Activated T-helper 2 cell treated with anti-CD3 and anti-CD28 coated beads, Interferon-gamma antibody, Interleukin-2, Interleukin-4, amounts not matched to agents 10 μg/mL and 5 μg/mL and 100 μg/mL, durations not matched to agents 14 hours and 24 hours and 36 hours (primary cell): ENCODE results near the gene GSG1L. TPM values are rescaled to one million over a fixed set of nuclear protein-coding genes. Genes with fewer than 3 reads are reported as not detected.

Experiments used
- DNase-seq: peaks from one replicate; pipeline ENCODE4 v3.0.0; 2021; ENCODE audit warnings: low spot score
- H3K27ac Mint-ChIP-seq: one replicate; pipeline ENCODE4 v1.8.0; 2021; ENCODE audit warnings: mixed read lengths
- H3K27me3 Mint-ChIP-seq: one replicate; pipeline ENCODE4 v1.8.0; 2021; ENCODE audit warnings: low read depth, mixed read lengths
- H3K36me3 Mint-ChIP-seq: one replicate; pipeline ENCODE4 v1.8.0; 2021; ENCODE audit warnings: low read depth, mixed read lengths
- H3K4me1 Mint-ChIP-seq: one replicate; pipeline ENCODE4 v1.8.0; 2021; ENCODE audit warnings: low read depth, mixed read lengths
- H3K4me3 Mint-ChIP-seq: one replicate; pipeline ENCODE4 v1.8.0; 2021; ENCODE audit warnings: low read depth, mild to moderate bottlenecking, moderate library complexity, mixed read lengths
- H3K9me3 Mint-ChIP-seq: one replicate; pipeline ENCODE4 v1.8.0; 2021; ENCODE audit warnings: mixed read lengths
- intact Hi-C: fragments of 100-400 bp; cut with micrococcal nuclease; formaldehyde crosslinking; loops from one replicate; pipeline ENCODE4 v1.15.1; 2023
- total RNA-seq: library from RNA; stranded (reverse); gene quantifications from 2 replicates; pipeline ENCODE4 v1.2.3, GENCODE V29; 2022

GSG1L gene
- total RNA-seq: not detected in 2 replicates

DNA sequence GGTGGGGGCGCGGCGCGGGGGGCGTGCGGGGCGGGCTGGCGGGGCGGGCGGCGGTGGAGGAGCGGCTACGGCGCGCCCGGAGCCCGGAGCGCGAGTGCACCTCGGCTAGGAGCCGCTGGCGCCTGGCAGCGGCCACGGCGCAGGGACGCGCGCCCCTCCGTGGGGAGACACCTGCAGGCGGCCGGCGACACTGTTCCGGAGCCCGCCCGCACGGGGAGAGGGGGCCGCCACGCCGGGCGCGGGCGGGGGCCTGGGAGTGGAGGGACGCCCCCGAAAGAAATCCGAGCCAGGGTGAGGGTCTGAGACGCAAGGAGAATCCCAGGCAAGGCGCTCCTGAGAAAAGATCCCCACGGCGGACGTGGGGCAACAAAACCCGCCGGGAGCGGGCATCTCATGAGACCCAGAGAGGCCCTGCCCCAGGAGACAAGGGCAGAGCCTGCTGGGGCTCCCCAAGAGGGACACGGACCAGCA, at the start of gene GSG1L:
Gene GSG1L (minus strand): TSS at position 124 of the 471 bp plus-strand sequence. CDS start 290 bp downstream, outside the sequence.
- intact Hi-C loops: no loop called here
- Mint-ChIP-seq H3K4me3 (no peak within 1 kb of the TSS), H3K4me1 (peaks cover 8% of the 10 kb centered on the region), H3K27me3 (peaks cover 48% of the 10 kb centered on the region), H3K36me3 (no peaks in the 10 kb centered on the region), H3K27ac (no peak within 1 kb of the TSS), H3K9me3 (no peaks in the 10 kb centered on the region)
- no peak for DNase-seq

DNA sequence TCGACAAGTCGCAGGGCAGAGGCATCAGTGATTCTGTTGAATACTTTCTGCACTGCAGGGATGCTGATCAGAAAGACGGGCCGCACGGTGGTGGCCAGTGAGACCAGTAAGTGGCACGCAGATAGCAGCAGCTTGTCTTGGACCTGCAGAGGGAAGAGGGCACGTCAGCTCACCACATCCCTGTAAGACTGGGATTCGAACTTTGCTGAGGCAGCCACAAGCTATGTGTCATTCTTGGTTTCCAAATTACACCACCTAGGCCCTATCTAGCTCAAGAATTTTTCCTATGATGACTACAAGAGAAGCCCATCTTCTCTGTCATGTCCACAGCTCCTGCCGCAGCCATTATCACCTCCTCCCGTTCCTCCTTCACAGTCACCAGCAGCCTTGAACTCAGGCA, 49.4 kb upstream of the GSG1L start:
- no peaks in the 10 kb centered on the region for H3K27me3 Mint-ChIP-seq
- H3K36me3 Mint-ChIP-seq: peaks cover 81% of the 10 kb centered on the region
- intact Hi-C loops: no loop called here
- H3K27ac Mint-ChIP-seq: peak overlapping the region; percentile 80
- DNase-seq: no peak
- H3K4me1 Mint-ChIP-seq: peaks cover 15% of the 10 kb centered on the region
- no peaks in the 10 kb centered on the region for H3K9me3 Mint-ChIP-seq
- no peak overlapping the region for H3K4me3 Mint-ChIP-seq

DNA sequence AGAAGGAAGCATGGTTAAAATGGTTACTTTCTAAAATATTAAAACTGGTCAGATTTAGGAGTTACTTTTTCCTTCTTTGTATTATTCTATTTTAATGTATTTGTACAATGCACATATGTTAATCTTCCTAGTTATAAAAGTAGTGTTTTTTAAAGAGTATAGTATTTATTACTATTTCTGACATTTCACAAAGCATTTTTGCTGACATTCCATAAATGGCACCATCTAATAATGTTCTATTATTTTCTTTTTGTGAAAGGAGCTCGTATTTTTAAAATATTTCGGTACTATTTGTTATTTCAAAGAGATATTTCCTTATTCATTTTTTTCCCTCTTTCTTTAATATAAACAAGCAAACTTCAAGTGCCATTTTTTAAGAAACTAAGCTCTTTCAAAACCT, 47.5 kb upstream of the GSG1L start:
- peaks cover 82% of the 10 kb centered on the region for H3K36me3 Mint-ChIP-seq
- no peaks in the 10 kb centered on the region for H3K27me3 Mint-ChIP-seq
- DNase-seq: no peak
- H3K4me3 Mint-ChIP-seq: no peak overlapping the region
- H3K9me3 Mint-ChIP-seq: no peaks in the 10 kb centered on the region
- H3K4me1 Mint-ChIP-seq: peaks cover 15% of the 10 kb centered on the region
- no peak overlapping the region for H3K27ac Mint-ChIP-seq
- intact Hi-C loops: no loop called here

DNA sequence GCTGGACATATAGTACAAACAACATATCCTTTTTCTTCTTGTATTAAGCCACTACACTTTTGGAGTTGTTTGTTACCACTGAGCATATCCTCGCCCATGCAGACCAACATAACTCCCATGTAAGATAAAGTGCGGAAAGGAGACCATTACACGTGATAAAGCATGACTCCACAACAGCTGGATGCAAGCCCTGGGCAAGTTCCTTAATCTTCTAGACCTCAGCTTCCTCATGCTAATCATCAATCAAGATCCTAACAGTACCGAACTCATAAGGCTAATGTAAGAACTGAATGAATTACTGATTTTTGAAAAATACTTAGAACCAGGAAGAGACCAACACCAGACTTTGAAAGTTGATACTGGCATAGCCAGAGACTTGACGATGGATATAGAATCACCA, 47.0 kb upstream of the GSG1L start:
- Mint-ChIP-seq H3K4me1 (peaks cover 15% of the 10 kb centered on the region), H3K36me3 (peaks cover 82% of the 10 kb centered on the region), H3K9me3 (no peaks in the 10 kb centered on the region), H3K27me3 (no peaks in the 10 kb centered on the region), H3K4me3 (no peak overlapping the region), H3K27ac (peak overlapping the region; percentile 42)
- no peak for DNase-seq
- intact Hi-C loops: no loop called here

DNA sequence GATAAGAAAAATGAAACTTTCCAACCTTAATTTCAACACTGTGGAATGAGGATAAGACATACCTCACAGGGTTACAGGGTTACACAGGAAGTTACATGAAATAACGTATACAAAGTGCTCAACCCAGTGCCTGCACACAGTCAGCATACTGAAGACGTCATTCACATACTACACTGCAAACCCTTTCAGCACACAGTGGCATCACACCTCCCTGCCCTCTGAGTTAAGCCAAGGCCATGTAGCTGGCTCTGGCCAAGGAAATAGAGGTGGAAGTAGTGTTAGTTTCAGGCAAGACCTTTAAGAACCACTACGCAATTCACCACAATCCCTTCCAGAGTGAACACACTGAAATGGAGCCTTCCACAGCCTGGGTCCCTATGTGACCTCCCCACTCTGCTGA, 46.6 kb upstream of the GSG1L start:
- Mint-ChIP-seq H3K9me3 (no peaks in the 10 kb centered on the region), H3K27me3 (no peaks in the 10 kb centered on the region), H3K27ac (peak overlapping the region; percentile 42), H3K4me3 (no peak overlapping the region), H3K36me3 (peaks cover 82% of the 10 kb centered on the region), H3K4me1 (peaks cover 15% of the 10 kb centered on the region)
- DNase-seq: no peak
- intact Hi-C loops: no loop called here

DNA sequence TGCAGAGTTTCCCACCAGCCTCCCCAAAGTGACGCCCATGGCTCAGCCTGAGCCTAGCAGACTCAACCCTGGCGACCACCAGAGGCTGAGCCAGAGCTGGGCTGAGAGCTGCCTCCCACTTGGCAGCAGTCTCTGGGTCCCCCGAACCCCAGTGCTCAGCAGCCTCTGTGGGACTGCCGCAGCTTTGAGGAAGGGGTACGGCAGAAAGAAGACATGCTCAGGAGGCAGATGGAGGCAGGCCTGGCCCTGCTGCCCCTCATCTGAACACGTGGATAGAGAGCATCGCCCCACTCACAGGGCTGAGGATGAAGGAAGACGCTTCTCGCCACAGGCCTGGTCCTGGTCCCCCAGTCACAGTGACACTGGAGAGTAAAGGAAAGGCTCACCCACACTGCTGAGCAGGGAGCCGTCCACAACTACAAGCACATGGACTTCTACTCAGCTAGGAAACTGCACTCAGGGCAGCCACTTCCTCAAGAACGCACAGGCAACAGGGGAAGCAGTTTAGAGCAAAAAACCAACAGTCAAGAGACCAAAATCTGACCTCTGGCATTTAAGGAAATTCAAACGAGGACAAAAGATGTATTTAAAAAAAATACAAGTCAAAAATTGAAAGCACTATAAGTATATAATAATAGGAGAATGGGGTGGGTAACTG, 45.2 kb upstream of the GSG1L start:
- H3K4me1 Mint-ChIP-seq: peaks cover 15% of the 10 kb centered on the region
- no peaks in the 10 kb centered on the region for H3K9me3 Mint-ChIP-seq
- DNase-seq: no peak
- intact Hi-C loops: no loop called here
- H3K4me3 Mint-ChIP-seq: no peak overlapping the region
- H3K27ac Mint-ChIP-seq: no peak overlapping the region
- H3K27me3 Mint-ChIP-seq: no peaks in the 10 kb centered on the region
- peaks cover 85% of the 10 kb centered on the region for H3K36me3 Mint-ChIP-seq

DNA sequence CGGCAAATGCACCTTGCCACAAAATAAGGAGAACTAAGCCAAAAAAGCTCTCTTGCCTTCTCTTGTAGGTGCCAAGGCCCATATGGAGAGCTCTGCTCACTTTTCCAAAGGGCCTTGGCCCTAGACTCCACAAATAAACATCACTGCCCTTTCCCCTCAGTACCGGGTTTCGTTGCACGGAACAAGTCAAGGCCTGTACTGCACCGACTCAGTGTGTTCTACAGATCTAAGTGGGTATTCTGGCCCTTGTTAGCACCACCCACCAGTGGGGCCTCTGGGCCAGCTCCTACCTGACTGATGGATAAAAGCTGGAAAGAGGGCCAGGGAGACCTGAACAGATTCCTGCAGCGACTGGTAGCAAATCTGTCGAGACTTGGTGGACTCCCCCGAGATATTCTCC, 43.7 kb upstream of the GSG1L start:
- intact Hi-C loops: no loop called here
- no peak overlapping the region for H3K27ac Mint-ChIP-seq
- no peaks in the 10 kb centered on the region for H3K9me3 Mint-ChIP-seq
- H3K36me3 Mint-ChIP-seq: peaks cover 88% of the 10 kb centered on the region
- H3K27me3 Mint-ChIP-seq: no peaks in the 10 kb centered on the region
- no peak overlapping the region for H3K4me3 Mint-ChIP-seq
- H3K4me1 Mint-ChIP-seq: peaks cover 6% of the 10 kb centered on the region
- DNase-seq: no peak

DNA sequence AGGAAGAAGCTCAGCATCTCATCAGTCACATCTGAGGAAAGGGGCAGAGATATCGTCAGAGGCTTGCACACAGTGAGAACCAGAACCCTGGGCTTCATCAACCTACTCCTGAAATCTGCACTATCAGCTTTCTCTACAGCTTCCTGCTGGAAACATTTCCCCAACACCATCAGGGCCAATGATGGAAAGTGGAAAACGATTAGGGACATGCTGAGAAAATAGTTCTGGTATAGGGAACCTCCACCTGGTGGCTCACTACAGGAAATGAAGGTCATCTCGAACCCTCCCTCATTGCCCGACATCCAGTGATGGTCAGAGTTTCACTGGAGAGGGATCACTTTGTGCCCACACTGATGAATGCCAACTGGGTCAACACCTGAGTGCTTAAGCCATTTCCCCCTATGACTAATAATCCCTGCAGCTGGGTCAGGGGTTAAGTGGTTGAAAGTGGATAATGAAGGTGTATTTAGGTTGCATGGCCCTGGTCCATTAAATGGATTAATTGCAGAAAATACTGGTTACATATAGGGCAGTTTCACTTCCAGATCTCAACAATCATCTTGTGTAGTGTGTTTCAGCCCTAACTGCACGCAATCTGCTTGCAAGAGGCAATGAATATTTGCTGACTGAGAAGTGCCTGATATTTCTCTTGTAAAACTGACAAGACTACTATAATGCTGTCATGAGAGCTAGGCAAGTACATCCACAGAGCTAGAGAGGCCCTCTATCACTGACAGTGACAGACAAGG, 43.1 kb upstream of the GSG1L start:
- no peak overlapping the region for H3K4me3 Mint-ChIP-seq
- peaks cover 91% of the 10 kb centered on the region for H3K36me3 Mint-ChIP-seq
- intact Hi-C loops: no loop called here
- no peaks in the 10 kb centered on the region for H3K27me3 Mint-ChIP-seq
- DNase-seq: no peak
- H3K4me1 Mint-ChIP-seq: peaks cover 6% of the 10 kb centered on the region
- H3K27ac Mint-ChIP-seq: no peak overlapping the region
- H3K9me3 Mint-ChIP-seq: no peaks in the 10 kb centered on the region

DNA sequence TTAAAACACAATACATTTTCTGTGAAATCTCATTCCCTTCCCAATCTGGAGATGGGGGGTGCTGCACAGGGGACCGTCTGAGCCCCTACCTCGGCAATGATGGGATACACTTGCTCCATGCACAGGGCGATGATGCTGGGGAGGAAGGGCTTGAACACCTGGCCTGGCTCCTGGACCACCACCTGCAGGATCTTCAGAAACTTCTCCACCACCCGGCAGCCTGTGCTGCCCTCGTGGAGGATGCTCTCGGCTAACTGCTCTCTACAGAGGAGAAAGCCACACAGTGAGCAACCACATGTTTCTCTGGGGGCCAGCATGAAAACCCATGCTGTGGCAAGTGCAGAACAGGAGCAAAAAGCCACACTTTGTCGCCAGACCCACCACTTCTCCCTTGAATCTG, 42.4 kb upstream of the GSG1L start:
- Mint-ChIP-seq H3K27me3 (no peaks in the 10 kb centered on the region), H3K4me3 (no peak overlapping the region), H3K27ac (no peak overlapping the region), H3K36me3 (peaks cover 92% of the 10 kb centered on the region), H3K9me3 (no peaks in the 10 kb centered on the region), H3K4me1 (peaks cover 6% of the 10 kb centered on the region)
- no peak for DNase-seq
- intact Hi-C loops: no loop called here

DNA sequence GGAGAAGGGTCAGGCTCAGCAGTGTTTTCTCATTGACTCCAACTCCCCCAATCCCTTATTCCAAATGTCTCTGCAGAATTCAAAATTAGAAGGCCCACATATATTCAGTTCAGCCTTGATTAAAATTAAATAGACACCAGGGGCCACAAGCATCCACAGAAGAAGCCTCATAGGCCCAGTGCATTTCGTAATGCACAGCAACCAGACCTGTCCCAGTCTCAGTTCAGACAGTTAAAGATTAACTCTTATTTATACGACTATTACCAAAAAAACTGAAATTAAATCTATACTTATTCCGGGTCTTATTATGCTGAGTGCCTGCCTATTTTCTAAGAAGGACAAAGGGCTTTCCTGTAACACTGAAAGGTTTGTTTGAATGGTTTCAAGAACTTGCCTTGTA, 41.8 kb upstream of the GSG1L start:
- Mint-ChIP-seq H3K27ac (no peak overlapping the region), H3K9me3 (no peaks in the 10 kb centered on the region), H3K4me3 (no peak overlapping the region), H3K36me3 (peaks cover 90% of the 10 kb centered on the region), H3K4me1 (peaks cover 2% of the 10 kb centered on the region), H3K27me3 (no peaks in the 10 kb centered on the region)
- intact Hi-C loops: no loop called here
- no peak for DNase-seq

DNA sequence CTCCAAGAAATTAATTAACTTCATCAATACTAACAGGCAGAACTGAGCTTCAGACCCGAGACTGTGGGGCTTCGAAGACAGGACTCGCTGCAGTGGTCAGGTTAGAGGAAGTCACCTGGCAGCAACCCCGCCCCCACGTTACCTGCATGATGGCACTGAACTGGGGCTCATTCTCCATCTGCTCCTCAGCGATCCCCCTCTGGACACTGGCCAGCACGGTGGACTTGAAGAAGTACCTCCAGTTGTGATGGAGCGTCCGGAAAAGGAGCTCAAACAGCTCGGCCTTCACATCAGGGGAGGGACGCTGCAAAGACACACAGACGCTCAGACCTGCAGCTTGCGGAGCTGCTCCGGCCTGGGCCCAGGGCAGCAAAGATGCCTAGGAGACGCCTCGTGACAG, 40.9 kb upstream of the GSG1L start:
- no peak overlapping the region for H3K27ac Mint-ChIP-seq
- no peaks in the 10 kb centered on the region for H3K4me1 Mint-ChIP-seq
- no peaks in the 10 kb centered on the region for H3K9me3 Mint-ChIP-seq
- intact Hi-C loops: no loop called here
- H3K4me3 Mint-ChIP-seq: no peak overlapping the region
- no peaks in the 10 kb centered on the region for H3K27me3 Mint-ChIP-seq
- peaks cover 89% of the 10 kb centered on the region for H3K36me3 Mint-ChIP-seq
- no peak for DNase-seq

DNA sequence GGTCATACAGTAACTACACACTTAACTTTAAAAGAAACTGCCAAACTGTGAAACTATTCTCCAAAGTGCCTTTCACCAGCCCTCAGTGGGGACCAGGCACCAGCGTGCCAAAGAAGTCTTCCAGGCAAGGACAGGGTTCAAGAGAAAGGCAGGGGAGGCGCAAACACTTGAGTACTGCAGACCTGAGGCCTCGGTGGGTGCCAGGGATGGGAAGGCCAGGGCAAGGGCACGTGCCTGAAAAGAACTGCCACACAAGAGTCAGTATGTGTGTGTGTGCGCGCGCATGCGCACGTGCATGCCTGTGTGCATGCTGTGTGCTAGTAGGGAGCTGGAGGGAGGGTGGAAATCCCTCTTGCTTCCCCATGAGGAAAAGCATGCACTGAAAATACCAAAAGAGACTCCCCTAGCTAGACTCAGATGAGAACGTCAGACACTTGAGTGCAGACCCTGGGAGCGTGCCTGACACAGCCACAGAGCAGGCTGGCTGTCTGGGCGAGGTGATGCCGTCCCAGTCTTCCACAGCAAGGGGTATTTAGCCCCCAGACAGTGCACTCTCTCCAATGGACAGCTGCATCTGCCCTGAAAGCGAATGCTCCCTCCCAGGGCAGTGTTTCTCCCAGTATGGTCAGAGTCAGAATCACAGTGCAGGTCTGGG, 40.1 kb upstream of the GSG1L start:
- no peaks in the 10 kb centered on the region for H3K27me3 Mint-ChIP-seq
- intact Hi-C loops: no loop called here
- DNase-seq: no peak
- H3K27ac Mint-ChIP-seq: no peak overlapping the region
- H3K4me1 Mint-ChIP-seq: no peaks in the 10 kb centered on the region
- H3K9me3 Mint-ChIP-seq: no peaks in the 10 kb centered on the region
- H3K36me3 Mint-ChIP-seq: peaks cover 91% of the 10 kb centered on the region
- no peak overlapping the region for H3K4me3 Mint-ChIP-seq

DNA sequence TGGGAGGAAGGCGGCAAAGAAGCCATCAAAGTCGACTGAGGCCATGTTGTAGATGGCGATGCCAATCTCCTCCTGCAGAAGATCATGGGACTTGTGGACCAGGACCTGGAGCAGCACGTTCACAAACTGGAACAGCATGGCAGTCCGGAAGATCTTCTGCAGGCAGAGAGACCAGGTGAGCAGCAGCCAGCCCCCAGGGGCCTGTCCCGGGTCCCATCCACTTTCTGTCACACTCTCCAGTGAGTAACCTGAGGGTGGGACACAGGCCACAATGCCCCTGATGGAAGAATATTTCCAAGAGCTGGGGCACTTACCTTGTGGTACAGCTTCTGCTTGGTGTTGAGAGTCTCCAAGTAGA, 38.0 kb upstream of the GSG1L start:
- Mint-ChIP-seq H3K9me3 (no peaks in the 10 kb centered on the region), H3K4me3 (no peak overlapping the region), H3K27ac (no peak overlapping the region), H3K36me3 (peaks cover 89% of the 10 kb centered on the region), H3K27me3 (no peaks in the 10 kb centered on the region), H3K4me1 (no peaks in the 10 kb centered on the region)
- DNase-seq: no peak
- intact Hi-C loops: no loop called here
